ENCODE results near the gene CNEP1R1. TPM values are rescaled to one million over a fixed set of nuclear protein-coding genes. Genes with fewer than 3 reads are reported as not detected.

CNEP1R1 gene
- total RNA-seq, 2 donors from 2014 or later, result 13.4 to 22.4 TPM

DNA sequence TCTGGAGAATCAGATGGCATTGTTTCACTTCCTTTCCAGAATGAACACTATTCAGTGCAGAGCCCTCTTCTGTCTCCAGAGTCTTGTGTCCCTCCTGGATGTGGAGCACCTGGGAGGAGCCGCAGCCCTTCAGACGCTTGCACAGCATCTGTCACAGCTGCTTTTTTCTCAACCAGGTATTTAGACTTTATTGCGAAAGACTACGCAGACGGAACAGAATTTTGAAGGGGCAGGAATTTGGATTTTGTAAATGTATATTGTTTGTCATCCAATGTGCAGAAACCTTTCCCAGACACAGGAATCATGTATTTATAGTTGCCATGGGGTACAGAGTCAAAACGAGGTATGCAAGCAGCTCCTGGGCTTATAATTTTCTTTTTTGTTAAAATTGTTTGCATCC is 61.2 kb downstream of the CNEP1R1 start:
- intact Hi-C loops (cut with DNase I), result no loop called here
- no peaks in the 10 kb centered on the region for H3K4me1 ChIP-seq
- no peaks in the 10 kb centered on the region for H3K9me3 ChIP-seq
- no peak overlapping the region for H3K4me3 ChIP-seq
- peaks cover 5% of the 10 kb centered on the region for H3K36me3 ChIP-seq
- H3K27me3 ChIP-seq, result no peaks in the 10 kb centered on the region
- H3K27ac ChIP-seq, result no peak overlapping the region
- DNase-seq, result no peak
- H3K9ac ChIP-seq (ENCODE audit: low read depth in 2 of 2, low read length in 2 of 2), result no peak overlapping the region
- TF ChIP-seq CTCF (IDR thresholded peaks at IDR 0.05), result no peak

Other genes starting within 250 kb of the CNEP1R1 start
- gene ZNF423, start 169.1 kb upstream of the CNEP1R1 start, total RNA-seq, result 1 to 10 TPM; 4.7 to 7.3 TPM
- 10 to 100 TPM; 18.1 to 26.9 TPM for gene HEATR3, start 40.7 kb downstream of the CNEP1R1 start, total RNA-seq
- gene TENT4B, start 128.1 kb downstream of the CNEP1R1 start, total RNA-seq, result 10 to 100 TPM; 13.5 to 15.6 TPM
- gene ADCY7, start 241.3 kb downstream of the CNEP1R1 start, total RNA-seq, result 10 to 100 TPM; 15.8 to 19.2 TPM

Measured in colonic mucosa (tissue), 4 donors.